Lower lobe of right lung (tissue), 2 donors: Measurements from ENCODE around the gene PCGF6. TPM values are rescaled to one million over a fixed set of nuclear protein-coding genes. Genes with fewer than 3 reads are reported as not detected.

Experiments
- ATAC-seq, 2 donors: fragments of 200-7000 bp; cut with Tn5 transposase; one replicate each; pipeline ENCODE4 v1.9.1; 2020 to 2022; ENCODE audit warnings: mild to moderate bottlenecking in 2 of 2, moderate library complexity in 2 of 2
- DNase-seq: peaks from one replicate; pipeline ENCODE4 v3.0.0-alpha.2; 2020
- H3K27ac ChIP-seq: fragments of 200-600 bp; one replicate; pipeline ENCODE4 v1.8.0; 2022
- H3K27me3 ChIP-seq: fragments of 200-600 bp; one replicate; pipeline ENCODE4 v1.8.0; 2022; ENCODE audit warnings: low read depth
- H3K36me3 ChIP-seq: fragments of 200-600 bp; one replicate; pipeline ENCODE4 v1.8.0; 2022; ENCODE audit warnings: mild to moderate bottlenecking
- H3K4me1 ChIP-seq: fragments of 200-600 bp; one replicate; pipeline ENCODE4 v1.8.0; 2022
- H3K4me3 ChIP-seq: fragments of 200-600 bp; one replicate; pipeline ENCODE4 v1.8.0; 2022; ENCODE audit warnings: mild to moderate bottlenecking
- H3K9me3 ChIP-seq: fragments of 200-600 bp; one replicate; pipeline ENCODE4 v1.8.0; 2022
- CTCF ChIP-seq: fragments of 200-600 bp; IDR thresholded peaks from one replicate; pipeline ENCODE4 v1.8.0; 2022; ENCODE audit warnings: antibody characterized with exemption, mild to moderate bottlenecking
- intact Hi-C: fragments of 100-400 bp; cut with DNase I; formaldehyde crosslinking; loops from one replicate; pipeline ENCODE4 v1.11.0; 2022
- total RNA-seq: library from RNA; stranded (reverse); fragmentation: NEBNext Ultra II Directional; extraction: Animal tissue kit (Norgen Biotek cat#: 25700); gene quantifications from one replicate; pipeline ENCODE4 v1.2.1, GENCODE V29; 2021
- donor health status: DM: no; HTN: yes; CAD: no; lungs with severe emphysema.

The PCGF6 gene
- total RNA-seq, 1 donor from 2014 or later: 6.6 TPM

GRCh38 chr10:103310197-103310596 is 40.7 kb downstream of the PCGF6 start:
- DNase-seq (no peak), ATAC-seq (no peak)
- Histone ChIP-seq H3K27ac (no peak overlapping the region), H3K4me3 (no peak overlapping the region), H3K4me1 (no peaks in the 10 kb centered on the region), H3K9me3 (no peaks in the 10 kb centered on the region), H3K27me3 (no peaks in the 10 kb centered on the region), H3K36me3 (peaks cover 86% of the 10 kb centered on the region)
- no peak for TF ChIP-seq CTCF
- intact Hi-C loops: no loop called here

GRCh38 chr10:103307594-103307993 is 43.3 kb downstream of the PCGF6 start:
- Histone ChIP-seq H3K4me1 (no peaks in the 10 kb centered on the region), H3K36me3 (peaks cover 89% of the 10 kb centered on the region), H3K27me3 (no peaks in the 10 kb centered on the region), H3K27ac (no peak overlapping the region), H3K4me3 (no peak overlapping the region), H3K9me3 (no peaks in the 10 kb centered on the region)
- intact Hi-C loops: no loop called here
- DNase-seq (no peak), ATAC-seq (no peak)
- no peak for TF ChIP-seq CTCF

- H3K27me3 ChIP-seq: no peaks in the 10 kb centered on the region
- TF ChIP-seq CTCF: no peak
- H3K4me1 ChIP-seq: no peaks in the 10 kb centered on the region
- no peaks in the 10 kb centered on the region for H3K36me3 ChIP-seq
- intact Hi-C loops: no loop called here
- no peak overlapping the region for H3K4me3 ChIP-seq
- H3K27ac ChIP-seq: no peak overlapping the region
- ATAC-seq (no peak), DNase-seq (no peak)
- no peaks in the 10 kb centered on the region for H3K9me3 ChIP-seq
These were observed 55.4 kb downstream of the PCGF6 start for GRCh38 chr10:103295374-103296015.

- intact Hi-C loops: no loop called here
- no peak overlapping the region for H3K4me3 ChIP-seq
- no peak for DNase-seq
These were observed 59.4 kb downstream of the PCGF6 start for GRCh38 chr10:103291588-103291987.

GRCh38 chr10:103287992-103288391 is 62.9 kb downstream of the PCGF6 start:
- Histone ChIP-seq H3K9me3 (no peaks in the 10 kb centered on the region), H3K36me3 (no peaks in the 10 kb centered on the region), H3K27ac (no peak overlapping the region), H3K27me3 (peaks cover 14% of the 10 kb centered on the region), H3K4me1 (no peaks in the 10 kb centered on the region), H3K4me3 (no peak overlapping the region)
- no peak for ATAC-seq
- intact Hi-C loops: no loop called here
- DNase-seq: no peak
- no peak for TF ChIP-seq CTCF

More at GRCh38 chr10:103291588-103291987, 59.4 kb downstream of the PCGF6 start:
- Histone ChIP-seq H3K27me3 (peaks cover 9% of the 10 kb centered on the region), H3K4me1 (no peaks in the 10 kb centered on the region), H3K27ac (no peak overlapping the region), H3K9me3 (no peaks in the 10 kb centered on the region), H3K36me3 (no peaks in the 10 kb centered on the region)
- no peak for ATAC-seq
- no peak for TF ChIP-seq CTCF
